Lower lobe of right lung (tissue), 2 donors: ENCODE measurements around the gene CSH1. TPM values are rescaled to one million over a fixed set of nuclear protein-coding genes. Genes with fewer than 3 reads are reported as not detected.

ENCODE experiments used
- ATAC-seq, 2 donors: fragments of 200-7000 bp; cut with Tn5 transposase; one replicate each; pipeline ENCODE4 v1.9.1; 2020 to 2022; ENCODE audit warnings: mild to moderate bottlenecking in 2 of 2, moderate library complexity in 2 of 2
- DNase-seq: peaks from one replicate; pipeline ENCODE4 v3.0.0-alpha.2; 2020
- H3K27ac ChIP-seq: fragments of 200-600 bp; one replicate; pipeline ENCODE4 v1.8.0; 2022
- H3K27me3 ChIP-seq: fragments of 200-600 bp; one replicate; pipeline ENCODE4 v1.8.0; 2022; ENCODE audit warnings: low read depth
- H3K36me3 ChIP-seq: fragments of 200-600 bp; one replicate; pipeline ENCODE4 v1.8.0; 2022; ENCODE audit warnings: mild to moderate bottlenecking
- H3K4me1 ChIP-seq: fragments of 200-600 bp; one replicate; pipeline ENCODE4 v1.8.0; 2022
- H3K4me3 ChIP-seq: fragments of 200-600 bp; one replicate; pipeline ENCODE4 v1.8.0; 2022; ENCODE audit warnings: mild to moderate bottlenecking
- H3K9me3 ChIP-seq: fragments of 200-600 bp; one replicate; pipeline ENCODE4 v1.8.0; 2022
- intact Hi-C: fragments of 100-400 bp; cut with DNase I; formaldehyde crosslinking; loops from one replicate; pipeline ENCODE4 v1.11.0; 2022
- total RNA-seq: library from RNA; stranded (reverse); fragmentation: NEBNext Ultra II Directional; extraction: Animal tissue kit (Norgen Biotek cat#: 25700); gene quantifications from one replicate; pipeline ENCODE4 v1.2.1, GENCODE V29; 2021
- TF ChIP-seq, protein P1 (sequence below): fragments of 200-600 bp; IDR thresholded peaks from one replicate; pipeline ENCODE4 v1.8.0; 2022; ENCODE audit warnings: antibody characterized with exemption, mild to moderate bottlenecking
- donor health status: DM: no; HTN: yes; CAD: no; lungs with severe emphysema.

Gene CSH1
- total RNA-seq, 1 donor from 2014 or later: not detected

GRCh38 chr17:63845509-63845908, 50.9 kb downstream of the CSH1 start:
- Histone ChIP-seq H3K36me3 (no peaks in the 10 kb centered on the region), H3K27ac (no peak overlapping the region), H3K9me3 (peaks cover 3% of the 10 kb centered on the region), H3K4me3 (no peak overlapping the region), H3K4me1 (peaks cover 28% of the 10 kb centered on the region), H3K27me3 (no peaks in the 10 kb centered on the region)
- no peak for ATAC-seq
- TF ChIP-seq, protein P1, sequence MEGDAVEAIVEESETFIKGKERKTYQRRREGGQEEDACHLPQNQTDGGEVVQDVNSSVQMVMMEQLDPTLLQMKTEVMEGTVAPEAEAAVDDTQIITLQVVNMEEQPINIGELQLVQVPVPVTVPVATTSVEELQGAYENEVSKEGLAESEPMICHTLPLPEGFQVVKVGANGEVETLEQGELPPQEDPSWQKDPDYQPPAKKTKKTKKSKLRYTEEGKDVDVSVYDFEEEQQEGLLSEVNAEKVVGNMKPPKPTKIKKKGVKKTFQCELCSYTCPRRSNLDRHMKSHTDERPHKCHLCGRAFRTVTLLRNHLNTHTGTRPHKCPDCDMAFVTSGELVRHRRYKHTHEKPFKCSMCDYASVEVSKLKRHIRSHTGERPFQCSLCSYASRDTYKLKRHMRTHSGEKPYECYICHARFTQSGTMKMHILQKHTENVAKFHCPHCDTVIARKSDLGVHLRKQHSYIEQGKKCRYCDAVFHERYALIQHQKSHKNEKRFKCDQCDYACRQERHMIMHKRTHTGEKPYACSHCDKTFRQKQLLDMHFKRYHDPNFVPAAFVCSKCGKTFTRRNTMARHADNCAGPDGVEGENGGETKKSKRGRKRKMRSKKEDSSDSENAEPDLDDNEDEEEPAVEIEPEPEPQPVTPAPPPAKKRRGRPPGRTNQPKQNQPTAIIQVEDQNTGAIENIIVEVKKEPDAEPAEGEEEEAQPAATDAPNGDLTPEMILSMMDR: no peak
- DNase-seq: no peak
- intact Hi-C loops: no loop called here

Other genes starting within 250 kb of the CSH1 start
- gene LIMD2, start 196.4 kb downstream of the CSH1 start, total RNA-seq: 25.9 TPM
- gene STRADA, start 154.8 kb downstream of the CSH1 start, total RNA-seq: 32.8 TPM
- 80.2 TPM for gene CCDC47, start 123.0 kb downstream of the CSH1 start, total RNA-seq
- gene DDX42, start 122.4 kb downstream of the CSH1 start, total RNA-seq: 101 TPM
- 98.6 TPM for gene PSMC5, start 69.1 kb downstream of the CSH1 start, total RNA-seq
- gene FTSJ3, start 68.9 kb downstream of the CSH1 start, total RNA-seq: 37.4 TPM
- 80.9 TPM for gene SMARCD2, start 53.9 kb downstream of the CSH1 start, total RNA-seq
- gene CSH2, start 22.9 kb downstream of the CSH1 start, total RNA-seq: not detected
- not detected for gene GH2, start 14.6 kb downstream of the CSH1 start, total RNA-seq
- gene CSHL1, start 14.7 kb upstream of the CSH1 start, total RNA-seq: not detected
- not detected for gene GH1, start 22.3 kb upstream of the CSH1 start, total RNA-seq
- 4.7 TPM for gene CD79B, start 35.8 kb upstream of the CSH1 start, total RNA-seq
- gene SCN4A, start 76.3 kb upstream of the CSH1 start, total RNA-seq: 0.18 TPM
- gene PRR29, start 101.8 kb upstream of the CSH1 start, total RNA-seq: 11.3 TPM
- gene ICAM2, start 124.1 kb upstream of the CSH1 start, total RNA-seq: 69.2 TPM
- 39.7 TPM for gene ERN1, start 233.6 kb upstream of the CSH1 start, total RNA-seq